GM21737 (cell line): ENCODE measurements around the gene RPIA.
"Not testable (repeated sequence)": the region's sequence is repeated elsewhere in the genome, so short reads cannot be mapped to it uniquely, and the experiment has no call there.

ENCODE experiments used
- ATAC-seq: cut with Tn5 transposase; IDR thresholded peaks from one replicate; pipeline ENCODE4 v1.9.1; 2021; ENCODE audit warnings: mild to moderate bottlenecking, moderate library complexity; ENCODE audit not compliant: unreplicated experiment

The RPIA gene

DNA sequence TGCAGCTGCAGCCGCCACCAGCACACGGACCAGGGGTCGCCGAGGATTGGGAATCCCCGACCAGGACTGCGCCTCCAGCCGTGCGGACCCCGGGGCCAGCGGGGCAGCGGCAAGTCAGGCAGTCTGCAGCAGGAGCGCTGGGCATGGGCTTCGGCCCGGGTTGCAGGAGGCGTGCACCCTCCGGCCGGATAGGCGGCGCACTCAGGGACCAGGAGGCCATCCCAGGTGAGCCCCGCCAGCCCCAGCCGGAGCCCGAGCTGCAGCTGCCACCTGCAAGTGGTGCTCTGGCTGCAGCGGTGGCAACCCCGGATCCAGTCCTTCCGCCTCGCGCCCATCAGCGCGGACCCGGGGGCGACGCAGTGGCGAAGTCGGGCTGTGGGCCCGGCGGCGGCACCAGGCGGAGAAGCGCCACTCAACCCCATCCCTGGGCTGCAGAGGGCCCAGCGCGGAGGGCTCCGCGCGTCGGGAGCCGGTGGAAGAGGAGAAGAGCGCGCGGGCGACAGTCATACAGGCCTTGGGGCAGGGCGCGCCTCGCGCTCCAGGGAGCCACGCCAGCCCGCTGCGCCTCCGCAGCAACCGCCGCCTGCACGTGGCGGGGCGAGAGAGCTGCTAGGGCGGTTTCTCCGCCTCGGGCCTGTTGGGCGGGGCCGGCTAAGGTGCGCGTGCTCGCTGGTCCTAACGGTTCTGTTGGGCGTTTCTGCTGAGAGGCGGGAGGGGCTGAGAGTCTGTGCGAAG lies 73.8 kb downstream of the RPIA start:
- no peak for ATAC-seq

DNA sequence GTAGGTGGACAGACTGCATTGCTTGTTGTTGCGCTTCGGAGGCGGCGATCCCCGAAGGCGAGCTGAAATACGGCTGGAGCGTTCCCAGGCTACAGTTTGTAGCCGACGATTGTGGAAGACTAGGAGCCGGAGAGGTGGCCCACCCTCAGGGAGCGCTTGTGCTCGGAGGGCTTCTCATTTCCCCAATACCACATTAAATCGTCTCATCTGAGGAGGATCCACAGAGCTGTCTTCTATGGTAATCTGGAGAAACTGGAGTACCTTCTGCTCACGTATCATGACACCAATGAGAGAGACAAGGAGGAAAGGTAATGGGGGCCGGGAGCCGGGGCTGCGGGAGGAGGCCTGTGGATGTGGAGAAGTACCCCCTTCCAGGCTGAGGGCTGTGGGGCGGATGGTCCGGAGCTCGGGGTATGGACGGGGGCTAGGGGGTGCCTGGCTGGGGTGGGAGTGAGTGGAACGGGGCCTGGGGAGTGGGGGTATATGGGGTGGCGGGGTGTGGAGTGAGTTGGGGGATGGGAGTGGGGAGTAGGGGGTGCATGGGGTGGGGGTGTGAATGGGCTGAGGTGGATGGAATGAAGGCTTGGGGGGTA lies 74.5 kb downstream of the RPIA start:
- not testable (repeated sequence) for ATAC-seq

GRCh38 chr2:88770016-88770415 lies 78.5 kb downstream of the RPIA start:
- no peak for ATAC-seq

GRCh38 chr2:88773233-88774028 lies 82.0 kb downstream of the RPIA start:
- not testable (repeated sequence) for ATAC-seq

DNA sequence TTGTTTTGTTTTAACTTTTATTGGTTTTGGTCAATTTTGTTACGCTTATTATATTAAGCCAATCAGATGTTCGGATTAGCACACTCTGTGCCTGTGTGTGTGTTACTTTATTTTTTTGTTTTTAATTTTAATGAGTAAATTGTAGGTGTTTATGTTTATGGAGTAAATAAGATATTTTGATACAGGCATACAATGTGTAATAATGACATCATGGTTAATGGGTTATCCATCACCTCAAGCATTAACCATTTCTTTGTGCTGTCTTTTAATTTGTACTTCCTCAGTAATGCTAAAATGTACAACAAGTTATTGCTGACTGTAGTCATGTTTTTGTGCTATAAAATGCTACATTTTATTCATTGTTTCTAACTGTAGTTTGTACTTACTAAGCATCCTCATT lies 97.7 kb downstream of the RPIA start:
- not testable (repeated sequence) for ATAC-seq

- not testable (repeated sequence) for ATAC-seq
Observed at GRCh38 chr2:88795932-88796331, 104.5 kb downstream of the RPIA start.

- ATAC-seq: not testable (repeated sequence)
Observed at GRCh38 chr2:88796523-88796922, 105.0 kb downstream of the RPIA start.

GRCh38 chr2:88797164-88797563 lies 105.7 kb downstream of the RPIA start:
- ATAC-seq: not testable (repeated sequence)
